Daoy (cell line): Measurements from ENCODE around the gene BOD1L2. TPM values are rescaled to one million over a fixed set of nuclear protein-coding genes. Genes with fewer than 3 reads are reported as not detected.

Experiments used
- DNase-seq: peaks from one replicate; pipeline ENCODE4 v3.0.0-alpha.2; 2015; ENCODE audit warnings: low read depth
- total RNA-seq: library from RNA; depleted of rRNA; stranded (reverse); fragments of >200 nt; shearing (Covaris generic); gene quantifications from 2 replicates; pipeline ENCODE4 v1.2.3, GENCODE V29; 2014; rRNA removed

Gene BOD1L2
- total RNA-seq, 1 experiment from 2014 or later: not detected

DNA sequence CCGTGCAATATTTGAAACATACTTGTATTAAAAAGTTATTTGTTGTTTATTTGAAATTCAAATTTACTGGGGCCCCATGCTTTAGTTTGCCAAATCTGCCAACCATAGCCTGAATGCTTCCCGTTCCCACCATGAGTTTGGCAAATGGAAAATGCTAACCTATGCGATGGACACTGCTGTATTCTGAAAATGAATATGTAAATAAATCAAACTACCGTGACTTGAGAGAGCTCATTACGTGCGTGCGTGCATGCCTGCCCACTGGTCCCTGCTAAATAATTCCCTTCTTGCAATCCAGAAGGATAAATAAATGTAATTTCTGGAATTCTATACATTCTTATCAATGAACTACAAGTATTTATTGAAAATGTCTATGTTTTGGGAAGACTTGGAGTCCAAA lies 3.2 kb downstream of the BOD1L2 start:
- DNase-seq: no peak

GRCh38 chr18:57150828-57151227 lies 3.9 kb downstream of the BOD1L2 start:
- DNase-seq: peak; percentile 10

DNA sequence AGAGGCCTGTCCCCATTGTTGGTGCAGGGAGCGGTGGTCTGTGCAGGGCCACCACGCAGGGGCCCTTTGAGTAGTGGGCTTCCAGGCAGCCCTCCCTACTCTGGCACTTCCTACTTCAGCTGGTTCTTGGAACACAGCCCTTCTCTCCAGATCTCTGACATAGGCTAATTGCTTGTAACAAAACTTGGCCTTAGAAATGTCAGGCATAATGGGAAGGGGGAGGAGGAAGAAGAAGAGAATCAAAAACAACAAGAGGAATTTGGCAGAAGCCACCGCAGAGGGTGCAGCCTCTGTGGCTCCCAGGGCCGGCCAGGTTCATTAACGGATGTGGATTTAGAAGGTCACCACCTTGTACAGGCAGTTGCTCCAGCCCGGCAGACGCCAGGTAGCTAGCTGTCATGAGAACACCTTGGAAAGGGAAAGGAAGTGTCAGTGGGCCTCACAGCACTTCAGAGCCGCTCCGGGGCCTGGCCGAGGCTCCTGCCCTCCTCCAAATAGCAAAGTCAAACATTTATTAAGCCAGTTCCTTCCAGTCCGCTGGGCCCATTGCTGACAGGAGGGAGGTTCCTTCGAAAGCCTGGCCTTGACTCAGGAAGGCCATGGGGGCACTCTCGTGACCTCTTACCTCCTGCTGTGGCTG lies 7.4 kb downstream of the BOD1L2 start:
- no peak for DNase-seq

DNA sequence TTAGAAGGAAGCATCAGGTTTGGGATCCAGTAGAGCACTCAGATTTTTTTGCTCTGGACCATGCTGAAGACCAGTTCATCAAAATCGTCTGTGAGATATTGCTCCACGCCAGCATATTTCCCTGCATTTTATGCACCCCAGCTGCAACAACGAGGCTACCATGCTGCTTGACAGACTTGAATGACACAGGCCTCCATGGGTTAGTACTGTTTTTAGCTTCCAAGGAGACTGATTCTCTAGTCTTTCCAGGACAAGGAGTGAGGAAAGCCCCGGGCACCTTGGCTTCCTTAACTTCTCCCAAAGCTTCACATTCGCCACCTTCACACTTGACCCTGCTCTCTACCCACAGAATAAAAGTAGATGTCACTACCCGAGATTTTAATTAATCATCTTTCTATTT lies 17.5 kb downstream of the BOD1L2 start:
- DNase-seq: no peak

- DNase-seq: no peak
Observed at GRCh38 chr18:57167617-57168308, 20.9 kb downstream of the BOD1L2 start.

- no peak for DNase-seq
Observed at GRCh38 chr18:57171026-57171425, 24.1 kb downstream of the BOD1L2 start.

DNA sequence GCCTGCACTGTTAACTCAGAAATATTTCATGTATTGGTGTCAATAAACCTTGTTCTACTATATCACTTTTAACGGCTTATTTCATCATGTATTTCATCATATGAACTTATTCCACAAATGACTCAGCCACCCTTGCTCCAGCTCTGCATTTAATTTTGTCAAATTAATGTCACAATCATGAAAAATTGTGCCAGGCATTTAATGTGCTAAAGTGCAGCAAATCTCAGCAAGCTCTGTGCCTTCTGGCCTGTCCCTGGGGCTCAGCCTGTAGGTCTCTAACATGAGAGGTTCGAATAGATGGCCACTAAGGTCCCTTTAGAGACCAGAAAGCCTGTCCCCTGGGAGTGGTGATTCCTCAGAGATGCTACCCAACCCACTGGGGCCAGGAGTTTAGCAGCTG lies 28.6 kb downstream of the BOD1L2 start:
- no peak for DNase-seq

GRCh38 chr18:57185434-57185833 lies 38.5 kb downstream of the BOD1L2 start:
- DNase-seq: no peak

DNA sequence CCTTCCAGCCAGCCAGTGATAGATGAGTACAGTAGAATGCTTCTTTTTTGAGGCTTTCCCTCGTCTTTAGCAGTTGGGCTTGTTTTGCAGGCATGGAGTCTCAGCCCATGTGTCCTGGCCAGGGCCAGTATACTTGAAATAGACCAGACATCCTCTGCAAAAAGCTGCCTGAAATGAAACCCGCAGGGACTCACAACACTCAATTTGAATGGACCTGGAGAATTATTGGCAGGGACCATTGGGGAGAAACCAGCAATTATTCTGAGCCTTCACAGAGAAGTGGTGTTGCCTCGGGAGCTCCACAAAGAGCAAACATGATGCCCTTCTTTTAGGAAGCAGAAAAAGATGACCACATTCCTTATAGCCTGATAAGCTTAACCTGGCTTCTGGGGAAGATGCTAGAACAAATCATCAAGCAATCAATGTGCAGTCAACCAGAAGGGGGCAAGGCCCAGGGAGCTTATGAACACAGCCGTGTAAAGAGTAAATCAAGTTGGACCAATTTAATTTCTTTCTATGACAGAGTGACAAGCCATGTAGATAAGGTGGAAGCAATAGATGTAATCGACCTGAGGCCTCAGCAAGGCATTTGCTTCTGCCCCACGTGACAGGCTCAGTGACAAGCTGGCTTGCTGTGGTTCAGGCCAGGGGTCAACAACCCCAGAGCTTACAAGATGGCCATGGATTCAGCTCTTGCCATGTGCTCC lies 42.1 kb downstream of the BOD1L2 start:
- DNase-seq: no peak

- DNase-seq: no peak
Observed at GRCh38 chr18:57190026-57190425, 43.1 kb downstream of the BOD1L2 start.

DNA sequence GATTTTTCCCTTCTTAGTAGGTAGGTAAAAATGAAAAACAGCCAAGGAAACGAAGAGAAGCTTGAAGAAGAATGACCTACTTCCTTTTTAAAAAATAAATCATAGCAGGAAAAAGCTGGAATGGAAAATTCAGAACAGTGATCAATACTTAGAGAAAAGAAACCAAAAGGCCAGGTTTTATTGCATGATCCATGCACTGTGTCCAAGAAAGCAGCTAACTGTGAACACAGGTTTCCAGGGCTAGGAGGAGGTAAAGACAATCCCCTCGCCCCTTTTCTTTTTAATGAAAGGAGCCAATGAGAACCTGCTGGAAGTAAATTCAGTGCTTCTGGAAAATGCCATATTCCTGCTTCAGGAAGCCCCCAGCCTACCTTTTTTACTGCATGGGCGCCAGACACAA lies 47.2 kb downstream of the BOD1L2 start:
- no peak for DNase-seq

DNA sequence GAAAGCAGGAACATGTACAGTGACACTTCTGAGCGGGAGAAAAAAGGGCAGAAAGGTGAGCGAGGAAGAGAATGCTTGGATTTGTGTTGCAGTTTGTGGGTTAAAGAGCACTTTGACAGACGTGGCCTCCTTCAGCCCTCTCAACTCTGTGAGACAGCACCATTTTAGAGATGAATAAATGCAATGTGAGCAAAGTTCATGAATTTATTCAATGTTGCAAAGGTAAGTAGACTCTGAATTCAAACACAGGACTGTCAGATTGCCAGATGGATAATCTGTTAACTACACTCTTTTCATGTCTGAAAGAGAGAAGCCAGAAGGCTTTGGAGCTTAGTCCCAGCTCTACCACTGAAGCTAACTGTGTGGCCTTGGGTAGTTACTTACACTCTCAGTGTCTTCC lies 47.7 kb downstream of the BOD1L2 start:
- DNase-seq: no peak

DNA sequence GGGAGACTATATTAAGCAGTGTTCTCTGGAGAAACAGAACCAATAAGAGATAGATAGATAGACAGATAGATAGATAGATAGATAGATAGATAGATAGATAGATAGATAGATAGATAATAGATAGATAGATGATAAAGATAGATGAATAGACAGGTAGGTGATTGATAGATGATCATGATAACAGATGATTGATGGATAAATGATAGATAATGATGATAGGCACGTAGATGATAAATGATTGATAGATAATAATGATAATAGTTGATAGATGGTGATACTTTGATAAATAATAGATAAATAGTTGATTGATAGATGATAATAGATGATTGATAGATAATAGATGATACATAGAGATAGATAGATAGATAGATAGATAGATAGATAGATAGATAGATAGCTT lies 48.5 kb downstream of the BOD1L2 start:
- DNase-seq: no peak

GRCh38 chr18:57197261-57197660 lies 50.4 kb downstream of the BOD1L2 start:
- no peak for DNase-seq

DNA sequence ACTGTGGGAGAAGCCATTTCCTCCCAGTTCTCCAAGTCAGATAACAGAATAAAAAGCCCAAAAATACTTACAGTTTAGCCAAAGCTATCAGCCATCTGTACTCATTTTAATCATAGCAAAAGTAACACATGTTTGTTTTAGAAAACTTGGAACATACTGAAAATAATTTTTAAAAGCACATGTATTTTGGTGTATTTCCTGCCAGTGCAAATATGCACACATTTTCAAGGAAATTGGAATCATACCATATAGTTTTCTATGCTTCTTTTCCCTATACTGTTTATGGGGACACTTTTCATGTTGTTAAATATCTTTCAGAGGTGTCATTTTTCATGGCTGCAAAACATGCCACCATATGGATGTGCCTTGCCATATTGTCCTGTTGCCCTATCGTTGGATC lies 51.2 kb downstream of the BOD1L2 start:
- DNase-seq: no peak

Other genes with a start within 250 kb of the BOD1L2 start
- not detected in 2 replicates for gene ST8SIA3, start 205.5 kb downstream of the BOD1L2 start, total RNA-seq